Loucy (cell line): Measurements from ENCODE around the gene MPL.
A peak's percentile ranks its signal among the peaks of the same experiment; 100 is the strongest.

Experiments used
- H2AFZ ChIP-seq: fragments of 200-600 bp; sonication (generic); 2 replicates; pipeline ENCODE4 v1.6.0; 2016; ENCODE audit warnings: antibody characterized with exemption, mild to moderate bottlenecking, low read length, moderate library complexity
- H3F3A ChIP-seq: fragments of 200-600 bp; 2 replicates; pipeline ENCODE4 v1.6.0; 2016; ENCODE audit warnings: antibody characterized with exemption, low read depth, mild to moderate bottlenecking
- H3K27me3 ChIP-seq: fragments of 200-600 bp; sonication (generic); 2 replicates; pipeline ENCODE4 v1.6.1; 2014; ENCODE audit warnings: low read length, mild to moderate bottlenecking; ENCODE audit not compliant: insufficient read depth, poor library complexity, severe bottlenecking
- H3K36me3 ChIP-seq: fragments of 200-600 bp; sonication (generic); 2 replicates; pipeline ENCODE4 v1.6.1; 2016; ENCODE audit warnings: low read length; ENCODE audit not compliant: insufficient read depth
- H3K4me1 ChIP-seq: fragments of 200-600 bp; sonication (generic); 2 replicates; pipeline ENCODE4 v1.5.1; 2014; ENCODE audit warnings: low read length, mild to moderate bottlenecking; ENCODE audit not compliant: insufficient read depth, poor library complexity, severe bottlenecking
- H3K4me2 ChIP-seq: fragments of 200-600 bp; sonication (generic); 2 replicates; pipeline ENCODE4 v1.6.0; 2014; ENCODE audit warnings: antibody characterized with exemption, low read length, low read depth, mild to moderate bottlenecking; ENCODE audit not compliant: poor library complexity, severe bottlenecking
- H3K4me3 ChIP-seq: fragments of 200-600 bp; sonication (generic); 2 replicates; pipeline ENCODE4 v1.5.1; 2014; ENCODE audit warnings: low read length, mild to moderate bottlenecking, mixed read lengths; ENCODE audit not compliant: poor library complexity, severe bottlenecking
- H3K79me2 ChIP-seq: fragments of 200-600 bp; sonication (generic); 2 replicates; pipeline ENCODE4 v1.6.1; 2014; ENCODE audit warnings: low read length; ENCODE audit not compliant: insufficient read depth
- H3K9ac ChIP-seq: fragments of 200-600 bp; sonication (generic); 2 replicates; pipeline ENCODE4 v1.6.0; 2014; ENCODE audit warnings: mild to moderate bottlenecking, low read depth, low read length, moderate library complexity; ENCODE audit not compliant: poor library complexity, severe bottlenecking
- H3K9me2 ChIP-seq: fragments of 200-600 bp; sonication (generic); replicated peaks from 2 replicates; pipeline ENCODE4 v1.6.1; 2016; ENCODE audit warnings: low read depth, low read length, mixed read lengths
- H3K9me3 ChIP-seq: fragments of 200-600 bp; sonication (generic); 2 replicates; pipeline ENCODE4 v1.6.1; 2014; ENCODE audit warnings: mild to moderate bottlenecking, antibody characterized with exemption, low read length, low read depth; ENCODE audit not compliant: insufficient read depth
- H4K20me1 ChIP-seq: fragments of 200-600 bp; sonication (generic); 2 replicates; pipeline ENCODE4 v1.6.0; 2014; ENCODE audit warnings: antibody characterized with exemption, low read length, mild to moderate bottlenecking; ENCODE audit not compliant: insufficient read depth, poor library complexity, severe bottlenecking
- CTCF ChIP-seq: fragments of 200-600 bp; sonication (generic); conservative IDR thresholded peaks from 2 replicates; pipeline ENCODE4 v1.5.1; 2014; ENCODE audit warnings: mild to moderate bottlenecking, antibody characterized with exemption, low read length
- EZH2phosphoT487 ChIP-seq: fragments of 200-600 bp; IDR thresholded peaks from 2 replicates; pipeline ENCODE4 v1.6.1; 2018; ENCODE audit warnings: antibody characterized with exemption, mild to moderate bottlenecking, moderate library complexity, borderline replicate concordance

Gene MPL

DNA sequence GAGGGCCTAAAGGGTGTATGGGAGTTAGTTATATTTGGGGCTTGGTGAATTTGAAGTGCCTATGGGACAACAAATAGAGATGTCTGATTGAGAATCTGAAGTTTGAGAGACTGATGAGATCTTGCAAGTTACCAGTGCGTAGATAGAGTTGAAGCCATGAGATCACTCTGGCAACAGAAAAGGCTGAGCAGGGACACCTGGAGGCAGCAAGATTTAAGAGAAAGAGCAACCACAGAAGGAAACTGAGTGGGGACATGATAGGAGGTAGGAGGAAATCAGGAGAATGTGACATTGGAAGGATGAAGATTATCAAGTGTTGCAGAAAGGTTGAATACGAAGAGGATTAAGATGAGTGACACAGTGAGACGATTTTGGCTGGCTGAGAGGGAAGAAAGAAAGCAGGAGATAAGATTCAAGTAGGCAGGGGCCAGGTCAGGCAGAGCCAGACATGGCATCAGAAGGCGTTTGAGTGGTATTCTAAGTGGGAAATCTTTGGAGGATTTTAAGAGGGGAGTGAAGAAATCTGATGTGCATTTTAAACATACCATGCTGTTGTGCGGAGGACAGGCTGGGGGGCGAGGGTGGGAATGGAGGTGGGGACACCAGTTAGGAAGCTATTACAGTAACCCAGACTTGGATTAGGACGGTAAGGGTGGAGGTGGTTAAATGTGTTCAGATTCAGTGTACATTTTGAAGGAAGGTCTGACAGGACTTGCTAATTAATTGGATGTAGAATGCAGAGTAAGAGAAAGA lies 3.0 kb upstream of the MPL start:
- Histone ChIP-seq H3K9ac (no peak overlapping the region), H3K9me2 (no peaks in the 10 kb centered on the region), H2AFZ (no peak overlapping the region), H4K20me1 (no peaks in the 10 kb centered on the region), H3F3A (no peaks in the 10 kb centered on the region), H3K79me2 (no peaks in the 10 kb centered on the region), H3K36me3 (no peaks in the 10 kb centered on the region), H3K4me3 (no peak overlapping the region), H3K27me3 (no peaks in the 10 kb centered on the region), H3K9me3 (no peaks in the 10 kb centered on the region), H3K4me1 (peaks cover 28% of the 10 kb centered on the region), H3K4me2 (no peak overlapping the region)
- TF ChIP-seq CTCF (no peak), EZH2phosphoT487 (no peak)

- Histone ChIP-seq H3K9me3 (no peaks in the 10 kb centered on the region), H3K79me2 (no peaks in the 10 kb centered on the region), H3K4me2 (peak overlapping the region; percentile 62), H3K36me3 (no peaks in the 10 kb centered on the region), H3K9me2 (no peaks in the 10 kb centered on the region), H4K20me1 (no peaks in the 10 kb centered on the region), H3K27me3 (no peaks in the 10 kb centered on the region), H3F3A (no peaks in the 10 kb centered on the region), H3K4me3 (peak overlapping the region; percentile 62), H3K9ac (peak overlapping the region; percentile 46), H2AFZ (peak overlapping the region; percentile 57; the same call in 1 of the 2 replicates), H3K4me1 (peaks cover 16% of the 10 kb centered on the region)
- TF ChIP-seq CTCF (no peak), EZH2phosphoT487 (no peak)
Observed at GRCh38 chr1:43338001-43338400, 383 bp downstream of the MPL start.

GRCh38 chr1:43339584-43340232 lies 2.1 kb downstream of the MPL start:
- Histone ChIP-seq H2AFZ (no peak overlapping the region), H3K4me1 (peaks cover 16% of the 10 kb centered on the region), H3K27me3 (no peaks in the 10 kb centered on the region), H3K79me2 (no peaks in the 10 kb centered on the region), H3K4me3 (no peak overlapping the region), H3F3A (no peaks in the 10 kb centered on the region), H3K4me2 (no peak overlapping the region), H3K36me3 (no peaks in the 10 kb centered on the region), H3K9me3 (no peaks in the 10 kb centered on the region), H3K9me2 (no peaks in the 10 kb centered on the region), H4K20me1 (no peaks in the 10 kb centered on the region), H3K9ac (no peak overlapping the region)
- no peak for TF ChIP-seq CTCF
- no peak for TF ChIP-seq EZH2phosphoT487
